H9 (cell line): ENCODE data around the gene THY1. TPM values are rescaled to one million over a fixed set of nuclear protein-coding genes. Genes with fewer than 3 reads are reported as not detected.

Experiments
- DNase-seq: peaks from one replicate; pipeline ENCODE4 v3.0.0-alpha.2; 2017
- H2AFZ ChIP-seq: one replicate; pipeline ENCODE4 v1.6.1; 2013; ENCODE audit warnings: mild to moderate bottlenecking, low read length, control low read depth, moderate library complexity
- H2AK5ac ChIP-seq: 2 replicates; pipeline ENCODE4 v1.6.1; 2013; ENCODE audit warnings: low read length, control low read depth, mixed read lengths; ENCODE audit not compliant: insufficient read length
- H2BK120ac ChIP-seq: one replicate; pipeline ENCODE4 v1.6.1; 2013; ENCODE audit warnings: low read depth, mild to moderate bottlenecking, low read length, control low read depth, inconsistent platforms; ENCODE audit not compliant: poor library complexity, severe bottlenecking
- H2BK12ac ChIP-seq: 2 replicates; pipeline ENCODE4 v1.6.1; 2013; ENCODE audit warnings: low read length, control low read depth, mixed read lengths, low read depth; ENCODE audit not compliant: insufficient read length
- H2BK15ac ChIP-seq: 2 replicates; pipeline ENCODE4 v1.6.1; 2013; ENCODE audit warnings: low read depth, low read length, control low read depth
- H2BK20ac ChIP-seq: one replicate; pipeline ENCODE4 v1.6.1; 2013; ENCODE audit warnings: low read depth, mild to moderate bottlenecking, low read length, control low read depth, inconsistent platforms; ENCODE audit not compliant: poor library complexity, severe bottlenecking
- H2BK5ac ChIP-seq: 2 replicates; pipeline ENCODE4 v1.6.1; 2013; ENCODE audit warnings: low read length, control low read depth, mixed read lengths; ENCODE audit not compliant: insufficient read length
- H3K14ac ChIP-seq: 2 replicates; pipeline ENCODE4 v1.6.1; 2013; ENCODE audit warnings: low read length, control low read depth; ENCODE audit not compliant: insufficient read depth
- H3K18ac ChIP-seq: 2 replicates; pipeline ENCODE4 v1.6.1; 2013; ENCODE audit warnings: low read depth, mild to moderate bottlenecking, mixed read lengths, low read length, control low read depth; ENCODE audit not compliant: insufficient read length
- H3K23ac ChIP-seq: 2 replicates; pipeline ENCODE4 v1.6.1; 2013; ENCODE audit warnings: low read length, control low read depth, mixed read lengths, low read depth; ENCODE audit not compliant: insufficient read length
- H3K23me2 ChIP-seq: 2 replicates; pipeline ENCODE4 v1.6.1; 2013; ENCODE audit warnings: low read depth, mild to moderate bottlenecking, mixed read lengths, low read length, control low read depth; ENCODE audit not compliant: insufficient read length, poor library complexity, severe bottlenecking
- H3K27ac ChIP-seq: 2 replicates; pipeline ENCODE4 v1.5.1; 2013; ENCODE audit warnings: low read length, control low read depth, mixed read lengths, low read depth; ENCODE audit not compliant: insufficient read length
- H3K27me3 ChIP-seq: 2 replicates; pipeline ENCODE4 v1.6.1; 2013; ENCODE audit warnings: low read length, control low read depth, inconsistent platforms; ENCODE audit not compliant: insufficient read depth
- H3K4ac ChIP-seq: 2 replicates; pipeline ENCODE4 v1.6.1; 2013; ENCODE audit warnings: low read depth, mild to moderate bottlenecking, control low read depth, inconsistent platforms, low read length, moderate library complexity
- H3K4me1 ChIP-seq: 2 replicates; pipeline ENCODE4 v1.6.1; 2013; ENCODE audit warnings: low read length, control low read depth, inconsistent platforms; ENCODE audit not compliant: insufficient read depth
- H3K4me2 ChIP-seq: 2 replicates; pipeline ENCODE4 v1.6.1; 2013; ENCODE audit warnings: low read length, control low read depth, mixed read lengths; ENCODE audit not compliant: insufficient read length, insufficient read depth
- H3K56ac ChIP-seq: 2 replicates; pipeline ENCODE4 v1.6.1; 2013; ENCODE audit warnings: low read depth, mild to moderate bottlenecking, mixed read lengths, low read length, control low read depth; ENCODE audit not compliant: insufficient read length
- H3K79me1 ChIP-seq: 2 replicates; pipeline ENCODE4 v1.6.1; 2013; ENCODE audit warnings: low read depth, mild to moderate bottlenecking, moderate library complexity, low read length, control low read depth, inconsistent platforms; ENCODE audit not compliant: insufficient read depth, poor library complexity, severe bottlenecking
- H3K79me2 ChIP-seq: 2 replicates; pipeline ENCODE4 v1.6.1; 2013; ENCODE audit warnings: low read length, control low read depth, inconsistent platforms; ENCODE audit not compliant: insufficient read depth
- H3K9ac ChIP-seq: 2 replicates; pipeline ENCODE4 v1.6.1; 2013; ENCODE audit warnings: low read length, control low read depth, mixed read lengths; ENCODE audit not compliant: insufficient read length; ENCODE audit errors: extremely low read depth
- H3K9me3 ChIP-seq: one replicate; pipeline ENCODE4 v1.6.1; 2013; ENCODE audit warnings: low read depth, low read length, inconsistent platforms; ENCODE audit not compliant: control insufficient read depth
- H3T11ph ChIP-seq: one replicate; pipeline ENCODE4 v1.6.1; 2013; ENCODE audit warnings: mild to moderate bottlenecking, low read length, control low read depth, inconsistent platforms
- H4K20me1 ChIP-seq: one replicate; pipeline ENCODE4 v1.6.1; 2013; ENCODE audit not compliant: control insufficient read depth, insufficient read length, insufficient read depth
- H4K5ac ChIP-seq: 2 replicates; pipeline ENCODE4 v1.6.1; 2013; ENCODE audit warnings: low read depth, mild to moderate bottlenecking, mixed read lengths, low read length, control low read depth; ENCODE audit not compliant: insufficient read length
- H4K8ac ChIP-seq: replicated peaks from 2 replicates; pipeline ENCODE4 v1.6.1; 2013; ENCODE audit warnings: low read length, control low read depth, mixed read lengths, low read depth; ENCODE audit not compliant: insufficient read length
- H4K91ac ChIP-seq: 2 replicates; pipeline ENCODE4 v1.6.1; 2013; ENCODE audit warnings: low read depth, mild to moderate bottlenecking, moderate library complexity, mixed read lengths, low read length, control low read depth; ENCODE audit not compliant: insufficient read length
- H3K27ac Mint-ChIP-seq, 3 experiments: 2 replicates in 2 of 3; 3 replicates in 1 of 3; pipeline ENCODE4 v1.8.0; 2020 to 2021; ENCODE audit warnings: mixed read lengths in 3 of 3, mild to moderate bottlenecking in 1 of 3, moderate library complexity in 1 of 3
- H3K27me3 Mint-ChIP-seq: 2 replicates; pipeline ENCODE4 v1.8.0; 2021; ENCODE audit warnings: low read depth, mild to moderate bottlenecking, moderate library complexity, mixed read lengths
- H3K36me3 Mint-ChIP-seq, 3 experiments: 2 replicates in 2 of 3; 3 replicates in 1 of 3; pipeline ENCODE4 v1.8.0; 2020 to 2021; ENCODE audit warnings: low read depth in 3 of 3, mixed read lengths in 3 of 3; ENCODE audit not compliant: insufficient read depth in 1 of 3
- H3K4me1 Mint-ChIP-seq, 2 experiments: 2 replicates each; pipeline ENCODE4 v1.8.0; 2020; ENCODE audit warnings: mixed read lengths in 2 of 2
- H3K4me3 Mint-ChIP-seq, 2 experiments: 2 replicates in 1 of 2; 3 replicates in 1 of 2; pipeline ENCODE4 v1.8.0; 2020 to 2021; ENCODE audit warnings: mild to moderate bottlenecking in 2 of 2, mixed read lengths in 2 of 2, moderate library complexity in 1 of 2
- H3K9me3 Mint-ChIP-seq, 2 experiments: 2 replicates in 1 of 2; 3 replicates in 1 of 2; pipeline ENCODE4 v1.8.0; 2020; ENCODE audit warnings: mild to moderate bottlenecking in 2 of 2, mixed read lengths in 2 of 2, moderate library complexity in 1 of 2
- WGBS: extraction: QIAGEN DNeasy Blood & Tissue Kit; methylation state at CpG from one replicate; pipeline ENCODE4 v1.1.7; 2013; ENCODE audit warnings: missing lambda C conversion rate, low lambda C conversion rate, mixed read lengths; ENCODE audit not compliant: insufficient read length; ENCODE audit errors: extremely low coverage; 5-methylcytosine and 5-hydroxymethylcytosine counted together
- total RNA-seq: library from RNA; stranded (reverse); gene quantifications from 2 replicates; pipeline ENCODE4 v1.2.1, GENCODE V29; 2021
- TF ChIP-seq, protein P1 (sequence below): fragments of 200-600 bp; sonication (generic); conservative IDR thresholded peaks from 3 replicates; pipeline ENCODE4 v1.8.0; 2021; ENCODE audit warnings: antibody characterized with exemption, mild to moderate bottlenecking

The THY1 gene
- total RNA-seq, 1 experiment from 2014 or later: 176 TPM

DNA sequence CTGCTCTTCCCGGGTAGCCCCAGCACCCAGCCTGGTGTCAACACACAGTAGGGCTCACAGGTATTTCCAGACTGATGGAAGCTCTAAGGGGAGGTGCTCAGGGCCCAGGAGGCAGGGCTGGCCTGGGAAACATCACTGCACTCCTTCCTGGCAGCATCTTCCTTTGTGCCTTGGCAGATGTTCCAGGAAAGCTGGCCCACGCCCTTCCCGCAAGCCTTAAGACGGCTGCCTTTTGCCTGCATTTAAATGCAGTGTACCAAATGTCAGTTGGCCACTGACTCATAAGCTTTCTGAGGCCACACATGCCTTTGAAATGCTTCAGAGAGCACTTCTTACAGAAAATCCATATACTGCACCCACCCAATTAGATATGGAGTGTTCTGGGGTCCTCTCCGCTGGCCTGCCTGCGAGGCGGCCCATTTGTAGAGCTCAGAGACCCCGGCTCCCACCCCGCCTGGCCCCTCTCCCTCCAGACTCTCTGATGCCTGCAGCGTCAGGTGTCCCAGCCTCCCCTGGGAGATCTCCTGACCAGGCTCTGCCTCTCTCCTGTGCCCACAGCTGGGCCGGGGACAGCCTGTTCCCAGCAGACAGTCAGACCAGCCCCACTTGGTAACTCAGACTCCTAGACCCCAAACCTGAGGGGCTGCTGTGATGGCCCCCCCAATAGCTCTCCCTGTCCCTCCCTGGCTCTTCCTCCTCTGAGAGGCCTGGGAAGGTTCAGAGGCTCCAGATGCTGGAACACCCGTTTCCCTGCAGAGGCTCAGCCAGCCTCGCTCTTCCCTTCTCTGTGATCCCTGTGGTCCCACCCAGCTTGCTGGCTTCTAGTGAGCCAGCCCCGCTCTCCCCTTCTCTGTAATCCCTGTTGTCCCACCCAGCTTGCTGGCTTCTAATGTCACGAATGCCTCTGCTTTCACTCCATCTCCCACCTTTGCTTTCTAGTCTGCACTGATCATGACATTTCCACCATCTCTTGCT lies 47.6 kb upstream of the THY1 start:
- Histone ChIP-seq H3K9ac (no peak overlapping the region), H2AFZ (no peak overlapping the region), H3K79me2 (no peaks in the 10 kb centered on the region)

More for the DNA sequence above, 47.6 kb upstream of the THY1 start:
- H2AK5ac ChIP-seq: no peak overlapping the region
- TF ChIP-seq, protein P1, sequence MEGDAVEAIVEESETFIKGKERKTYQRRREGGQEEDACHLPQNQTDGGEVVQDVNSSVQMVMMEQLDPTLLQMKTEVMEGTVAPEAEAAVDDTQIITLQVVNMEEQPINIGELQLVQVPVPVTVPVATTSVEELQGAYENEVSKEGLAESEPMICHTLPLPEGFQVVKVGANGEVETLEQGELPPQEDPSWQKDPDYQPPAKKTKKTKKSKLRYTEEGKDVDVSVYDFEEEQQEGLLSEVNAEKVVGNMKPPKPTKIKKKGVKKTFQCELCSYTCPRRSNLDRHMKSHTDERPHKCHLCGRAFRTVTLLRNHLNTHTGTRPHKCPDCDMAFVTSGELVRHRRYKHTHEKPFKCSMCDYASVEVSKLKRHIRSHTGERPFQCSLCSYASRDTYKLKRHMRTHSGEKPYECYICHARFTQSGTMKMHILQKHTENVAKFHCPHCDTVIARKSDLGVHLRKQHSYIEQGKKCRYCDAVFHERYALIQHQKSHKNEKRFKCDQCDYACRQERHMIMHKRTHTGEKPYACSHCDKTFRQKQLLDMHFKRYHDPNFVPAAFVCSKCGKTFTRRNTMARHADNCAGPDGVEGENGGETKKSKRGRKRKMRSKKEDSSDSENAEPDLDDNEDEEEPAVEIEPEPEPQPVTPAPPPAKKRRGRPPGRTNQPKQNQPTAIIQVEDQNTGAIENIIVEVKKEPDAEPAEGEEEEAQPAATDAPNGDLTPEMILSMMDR: no peak
- H3K23me2 ChIP-seq: no peaks in the 10 kb centered on the region
- no peak overlapping the region for H4K8ac ChIP-seq
- no peak overlapping the region for H2BK12ac ChIP-seq
- Mint-ChIP-seq H3K9me3 (no peaks in the 10 kb centered on the region), H3K4me1 (peaks cover 11 to 19% of the 10 kb centered on the region in 2 experiments), H3K4me3 (no peak overlapping the region; a peak in 1 of 5 replicates), H3K27me3 (peaks cover 4% of the 10 kb centered on the region), H3K36me3 (no peaks in the 10 kb centered on the region), H3K27ac (peak overlapping the region in 2 of 3 experiments; percentile 14 to 25; a peak in 4 of 7 replicates)
- peak; percentile 26 for DNase-seq
- H4K91ac ChIP-seq: no peak overlapping the region
- no peak overlapping the region for H2BK20ac ChIP-seq
- H4K20me1 ChIP-seq: no peaks in the 10 kb centered on the region
- no peak overlapping the region for H3K18ac ChIP-seq
- H3K23ac ChIP-seq: no peak overlapping the region
- H3T11ph ChIP-seq: no peak overlapping the region
- no peaks in the 10 kb centered on the region for H3K9me3 ChIP-seq
- H3K4me1 ChIP-seq: peaks cover 3% of the 10 kb centered on the region; the same call in 1 of the 2 replicates
- no peaks in the 10 kb centered on the region for H3K27me3 ChIP-seq
- no peak overlapping the region for H2BK15ac ChIP-seq
- H3K79me1 ChIP-seq: no peaks in the 10 kb centered on the region
- no peak overlapping the region; the same call in 1 of the 2 replicates for H3K14ac ChIP-seq
- no peak overlapping the region for H2BK5ac ChIP-seq
- WGBS: no CpG with 5 or more reads among the region's 15 CpGs
- H3K4ac ChIP-seq: no peak overlapping the region
- no peak overlapping the region for H3K27ac ChIP-seq
- H2BK120ac ChIP-seq: no peak overlapping the region
- H4K5ac ChIP-seq: no peak overlapping the region
- no peak overlapping the region for H3K4me2 ChIP-seq
- no peak overlapping the region for H3K56ac ChIP-seq
